Thymus (tissue), 11 donors: ENCODE measurements around the gene C1QTNF8. TPM values are rescaled to one million over a fixed set of nuclear protein-coding genes. Genes with fewer than 3 reads are reported as not detected.

Source experiments
- DNase-seq, 9 donors: peaks; one replicate each; pipeline ENCODE4 v3.0.0-alpha.2; 2013; ENCODE audit warnings: low spot score in 9 of 9, low read depth in 6 of 9, missing footprints in 1 of 9
- H3K27ac ChIP-seq, 2 donors: one replicate each; pipeline ENCODE4 v1.5.1; 2013; ENCODE audit warnings: control low read depth in 1 of 2, low read depth in 1 of 2, low read length in 1 of 2, mild to moderate bottlenecking in 1 of 2, moderate library complexity in 1 of 2
- H3K27me3 ChIP-seq, 2 donors: one replicate each; pipeline ENCODE4 v1.5.1; 2013; ENCODE audit warnings: low read length in 1 of 2; ENCODE audit not compliant: control insufficient read depth in 2 of 2, insufficient read depth in 1 of 2
- H3K36me3 ChIP-seq, 2 donors: one replicate each; pipeline ENCODE4 v1.5.1; 2013; ENCODE audit warnings: low read length in 1 of 2, mild to moderate bottlenecking in 1 of 2, moderate library complexity in 1 of 2; ENCODE audit not compliant: control insufficient read depth in 2 of 2, insufficient read depth in 2 of 2
- H3K4me1 ChIP-seq, 2 donors: one replicate each; pipeline ENCODE4 v1.5.1; 2013; ENCODE audit warnings: low read length in 2 of 2; ENCODE audit not compliant: control insufficient read depth in 2 of 2, insufficient read depth in 2 of 2
- H3K4me3 ChIP-seq, 2 donors: one replicate each; pipeline ENCODE4 v1.5.1; 2013; ENCODE audit warnings: low read length in 2 of 2, control low read depth in 1 of 2, mild to moderate bottlenecking in 1 of 2
- H3K9me3 ChIP-seq, 2 donors: one replicate each; pipeline ENCODE4 v1.5.1; 2013; ENCODE audit warnings: low read length in 1 of 2, mild to moderate bottlenecking in 1 of 2; ENCODE audit not compliant: control insufficient read depth in 2 of 2, insufficient read depth in 1 of 2
- WGBS: extraction: QIAGEN DNeasy Blood & Tissue Kit; methylation state at CpG from one replicate; pipeline ENCODE4 v1.1.7; 2013; 5-methylcytosine and 5-hydroxymethylcytosine counted together
- polyA plus RNA-seq: library from polyadenylated mRNA; stranded (reverse); fragments of 200-250 nt; gene quantifications from one replicate; pipeline ENCODE4 v1.2.3, GENCODE V29; 2013
- total RNA-seq: library from RNA; stranded (reverse); fragments of 120-200 nt; gene quantifications from one replicate; pipeline ENCODE4 v1.2.4, GENCODE V29; 2013
- donor health status: healthy.

C1QTNF8 gene
- total and polyA plus RNA-seq, 2 donors, result 0.05 TPM; not detected in 1

GRCh38 chr16:1071561-1072225, 24.4 kb downstream of the C1QTNF8 start:
- 19% methylated on average over 30 of the region's 30 CpGs for WGBS
- no peak for DNase-seq
- H3K4me1 ChIP-seq, result no peaks in the 10 kb centered on the region
- H3K36me3 ChIP-seq, result no peaks in the 10 kb centered on the region
- peaks cover 28 to 84% of the 10 kb centered on the region in 2 donors for H3K27me3 ChIP-seq
- no peak overlapping the region for H3K27ac ChIP-seq
- H3K9me3 ChIP-seq, result peaks cover 0 to 1% of the 10 kb centered on the region in 2 donors
- H3K4me3 ChIP-seq, result no peak overlapping the region

- Histone ChIP-seq H3K27me3 (peaks cover 31 to 91% of the 10 kb centered on the region in 2 donors), H3K4me3 (no peak overlapping the region), H3K9me3 (peaks cover 0 to 1% of the 10 kb centered on the region in 2 donors), H3K27ac (no peak overlapping the region), H3K4me1 (no peaks in the 10 kb centered on the region), H3K36me3 (no peaks in the 10 kb centered on the region)
- WGBS, result 43% methylated on average over 16 of the region's 16 CpGs
- DNase-seq, result no peak
Observed at GRCh38 chr16:1070864-1071408, 25.1 kb downstream of the C1QTNF8 start.

- H3K36me3 ChIP-seq, result no peaks in the 10 kb centered on the region
- peaks cover 36 to 95% of the 10 kb centered on the region in 2 donors for H3K27me3 ChIP-seq
- H3K4me1 ChIP-seq, result no peaks in the 10 kb centered on the region
- DNase-seq, result no peak
- 29% methylated on average over 32 of the region's 32 CpGs for WGBS
- H3K4me3 ChIP-seq, result no peak overlapping the region
- peaks cover 0 to 1% of the 10 kb centered on the region in 2 donors for H3K9me3 ChIP-seq
- H3K27ac ChIP-seq, result no peak overlapping the region
Observed at GRCh38 chr16:1070084-1070863, 25.8 kb downstream of the C1QTNF8 start.

- Histone ChIP-seq H3K4me1 (no peaks in the 10 kb centered on the region), H3K9me3 (peaks cover 0 to 1% of the 10 kb centered on the region in 2 donors), H3K36me3 (no peaks in the 10 kb centered on the region), H3K27me3 (peaks cover 36 to 95% of the 10 kb centered on the region in 2 donors), H3K27ac (no peak overlapping the region), H3K4me3 (no peak overlapping the region)
- WGBS, result 93% methylated on average over 7 of the region's 7 CpGs
- no peak for DNase-seq
Observed at GRCh38 chr16:1069154-1069553, 26.9 kb downstream of the C1QTNF8 start.

GRCh38 chr16:1068451-1068850, 27.6 kb downstream of the C1QTNF8 start:
- Histone ChIP-seq H3K36me3 (no peaks in the 10 kb centered on the region), H3K27me3 (peaks cover 34 to 92% of the 10 kb centered on the region in 2 donors), H3K27ac (no peak overlapping the region), H3K4me3 (no peak overlapping the region), H3K4me1 (no peaks in the 10 kb centered on the region), H3K9me3 (peaks cover 0 to 1% of the 10 kb centered on the region in 2 donors)
- DNase-seq, result no peak
- WGBS, result 82% methylated on average over 18 of the region's 18 CpGs

- Histone ChIP-seq H3K36me3 (no peaks in the 10 kb centered on the region), H3K27me3 (peaks cover 27 to 84% of the 10 kb centered on the region in 2 donors), H3K27ac (no peak overlapping the region), H3K4me3 (no peak overlapping the region), H3K9me3 (peaks cover 0 to 1% of the 10 kb centered on the region in 2 donors), H3K4me1 (no peaks in the 10 kb centered on the region)
- DNase-seq, result no peak
- 54% methylated on average over 15 of the region's 15 CpGs for WGBS
Observed at GRCh38 chr16:1067629-1068028, 28.4 kb downstream of the C1QTNF8 start.

GRCh38 chr16:1066584-1067172, 29.4 kb downstream of the C1QTNF8 start:
- WGBS, result 69% methylated on average over 24 of the region's 24 CpGs

GRCh38 chr16:1065469-1066128, 30.4 kb downstream of the C1QTNF8 start:
- Histone ChIP-seq H3K4me3 (no peak overlapping the region), H3K36me3 (no peaks in the 10 kb centered on the region), H3K27me3 (peaks cover 8 to 65% of the 10 kb centered on the region in 2 donors), H3K4me1 (no peaks in the 10 kb centered on the region), H3K27ac (no peak overlapping the region), H3K9me3 (peaks cover 0 to 1% of the 10 kb centered on the region in 2 donors)
- no peak for DNase-seq
- 31% methylated on average over 55 of the region's 55 CpGs for WGBS

More at GRCh38 chr16:1066584-1067172, 29.4 kb downstream of the C1QTNF8 start:
- H3K4me3 ChIP-seq, result no peak overlapping the region
- no peak for DNase-seq
- H3K36me3 ChIP-seq, result no peaks in the 10 kb centered on the region
- H3K4me1 ChIP-seq, result no peaks in the 10 kb centered on the region
- H3K27me3 ChIP-seq, result peaks cover 18 to 76% of the 10 kb centered on the region in 2 donors
- no peak overlapping the region for H3K27ac ChIP-seq
- H3K9me3 ChIP-seq, result peaks cover 0 to 1% of the 10 kb centered on the region in 2 donors
